SKM-1 treated with dmso at 0.1 percent for 144 hours (cell line): ENCODE data around the gene PARP11.
"Not testable (repeated sequence)": the region's sequence is repeated elsewhere in the genome, so short reads cannot be mapped to it uniquely, and the experiment has no call there.

ENCODE experiments used
- DNase-seq: peaks from one replicate; lab custom pipeline; 2025; ENCODE audit not compliant: unreplicated experiment; lab: John Stamatoyannopoulos, UW

Gene PARP11

DNA sequence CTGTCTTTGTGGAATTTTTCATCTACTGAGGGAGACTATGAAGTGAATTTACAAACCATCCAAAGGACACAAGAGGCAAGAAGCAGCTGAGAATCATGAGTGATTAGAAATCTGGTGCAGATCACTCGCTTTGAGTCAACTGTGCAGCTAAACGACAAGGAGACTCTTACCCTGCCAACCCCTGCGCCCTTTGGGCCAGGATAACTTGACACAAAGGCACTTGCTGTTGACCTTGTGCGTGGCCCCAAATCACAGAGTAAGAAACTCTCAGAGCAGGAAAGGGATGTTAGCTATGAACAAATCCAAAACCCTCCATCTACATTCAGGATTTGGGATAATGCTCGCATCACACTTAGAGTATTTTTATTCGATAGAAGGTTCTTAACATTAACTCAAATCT is 11.5 kb upstream of the PARP11 start:
- no peak for DNase-seq

DNA sequence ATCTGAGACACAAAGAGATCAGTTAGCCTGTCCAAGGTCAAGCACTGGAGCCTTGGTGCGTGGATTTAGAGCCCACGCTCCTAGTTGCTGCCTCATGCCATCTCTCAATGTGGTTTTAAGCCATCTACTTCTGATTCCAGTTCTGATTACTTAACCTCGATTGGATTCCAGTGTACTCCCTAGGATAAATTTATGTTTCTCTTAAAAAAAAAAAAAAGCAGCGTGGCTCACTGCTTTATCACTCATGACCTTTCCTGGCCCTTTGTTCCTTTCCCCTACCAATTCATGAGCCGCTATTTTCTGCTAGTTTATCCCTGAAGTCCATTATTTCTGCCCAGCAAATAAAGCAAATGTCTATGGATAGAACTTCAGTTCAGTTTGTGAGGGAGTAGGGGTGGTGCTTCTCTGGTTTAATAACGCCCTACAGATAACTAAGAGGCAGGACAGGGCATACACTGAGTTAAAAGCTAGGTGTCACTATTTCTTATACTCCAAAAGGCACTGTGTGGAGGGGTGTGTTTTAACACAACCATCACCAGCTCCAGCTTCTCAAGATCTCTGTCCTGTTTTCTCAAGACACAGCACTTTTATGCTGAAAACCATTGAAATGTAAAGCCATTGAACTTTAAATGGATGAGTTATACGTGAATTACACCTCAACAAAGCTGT is 9.8 kb upstream of the PARP11 start:
- no peak for DNase-seq

DNA sequence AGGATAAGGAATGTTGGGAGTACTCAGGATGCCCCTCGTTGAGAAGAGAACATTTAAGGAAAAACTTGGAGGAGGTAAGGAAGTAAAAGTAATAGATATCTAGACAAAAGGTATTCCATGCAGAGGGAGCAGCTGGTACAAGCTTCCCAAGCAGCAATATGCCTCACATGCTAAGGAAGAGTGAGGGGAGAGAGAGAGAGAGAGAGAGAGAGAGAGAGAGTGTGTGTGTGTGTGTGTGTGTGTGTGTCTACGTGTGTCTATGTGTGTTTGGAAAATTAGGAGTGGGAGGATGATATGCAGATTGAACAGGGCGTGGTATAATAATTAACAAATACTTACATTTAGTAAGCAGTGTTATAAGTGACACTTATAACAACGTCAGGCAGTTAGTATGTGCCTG is 9.2 kb upstream of the PARP11 start:
- DNase-seq, result no peak

DNA sequence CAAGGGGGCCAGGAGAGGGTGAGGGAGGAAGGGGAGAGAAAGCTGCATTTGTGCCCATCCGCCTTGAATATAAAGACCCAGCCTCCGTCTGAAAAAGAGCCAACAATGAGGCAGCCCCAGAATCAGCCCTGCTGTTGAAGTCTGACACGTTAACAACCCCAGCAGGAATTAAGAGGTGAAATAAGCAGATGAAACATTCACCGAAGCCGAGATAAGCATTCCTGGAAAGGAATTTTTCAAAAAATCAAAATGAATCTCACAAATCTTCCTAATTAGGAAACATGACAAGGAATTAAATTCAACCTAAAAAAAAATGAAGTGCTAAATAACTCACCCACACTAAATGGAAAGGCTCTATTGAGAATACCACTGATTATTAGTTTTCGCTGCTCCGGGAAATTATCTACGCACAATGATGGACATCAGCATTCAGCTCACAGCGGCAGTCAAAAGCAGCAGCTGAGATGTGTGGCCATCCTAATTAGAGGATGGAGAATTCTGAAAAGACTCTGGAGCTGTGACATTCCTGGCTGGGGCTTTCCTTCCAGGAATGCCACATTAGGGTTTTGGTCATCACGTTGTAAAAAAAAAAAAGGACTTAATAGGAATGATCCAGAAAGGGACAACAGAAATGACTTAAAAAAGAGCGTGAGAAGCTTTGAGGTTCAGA is 8.2 kb upstream of the PARP11 start:
- no peak for DNase-seq

DNA sequence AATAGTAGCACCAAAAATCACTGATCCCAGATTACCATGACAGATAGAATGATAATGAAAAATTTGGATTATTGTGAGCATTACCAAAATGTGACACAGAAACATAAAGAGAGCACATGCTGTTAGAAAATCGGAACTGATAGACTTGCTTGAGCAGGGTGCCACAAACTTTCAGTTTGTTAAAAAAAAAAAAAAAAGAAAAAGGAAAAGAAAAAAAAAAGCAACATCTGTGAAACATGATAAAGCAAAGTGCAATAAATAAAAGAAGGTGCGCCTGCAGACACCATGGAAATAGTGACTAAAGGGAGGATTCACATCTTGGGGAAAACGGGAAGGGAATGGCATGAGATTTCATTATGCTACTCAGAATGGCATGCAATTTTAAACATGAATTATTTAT is 6.6 kb upstream of the PARP11 start:
- no peak for DNase-seq

DNA sequence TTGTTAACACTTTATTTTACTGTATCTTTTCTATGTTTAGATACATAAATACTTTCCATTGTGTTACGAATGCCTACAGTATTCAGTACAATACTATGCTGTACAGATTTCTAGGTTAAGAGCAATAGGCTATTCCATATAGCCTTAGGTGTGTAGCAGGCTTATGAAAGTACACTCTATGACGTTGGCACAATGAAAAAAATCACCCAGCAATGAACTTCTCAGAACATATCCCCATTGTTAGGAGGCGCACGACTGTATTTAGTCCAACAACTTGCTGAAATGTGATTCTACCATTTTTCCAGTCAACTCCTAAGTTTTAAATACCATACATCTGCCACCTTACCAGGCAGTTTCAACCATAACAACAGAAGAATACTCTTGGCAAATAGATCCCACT is 1.8 kb downstream of the PARP11 start:
- DNase-seq, result no peak

DNA sequence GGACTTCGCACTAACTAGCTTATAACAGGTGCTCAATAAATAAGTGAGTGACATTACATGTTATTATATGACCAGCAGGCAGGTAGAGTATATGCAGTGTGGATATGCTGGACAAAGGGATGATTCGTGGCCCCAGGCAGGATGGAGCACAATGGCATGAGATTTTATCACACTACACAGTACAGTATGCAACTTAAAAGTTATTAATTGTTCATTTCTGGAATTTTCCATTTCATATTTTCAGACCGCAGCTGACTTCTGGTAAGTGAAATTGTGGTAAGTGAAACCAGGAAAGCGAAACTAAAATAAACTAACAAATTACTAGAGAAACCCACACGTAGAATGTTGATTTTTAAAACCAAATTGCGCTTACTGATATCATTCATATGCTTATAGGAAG is 3.3 kb downstream of the PARP11 start:
- no peak for DNase-seq

DNA sequence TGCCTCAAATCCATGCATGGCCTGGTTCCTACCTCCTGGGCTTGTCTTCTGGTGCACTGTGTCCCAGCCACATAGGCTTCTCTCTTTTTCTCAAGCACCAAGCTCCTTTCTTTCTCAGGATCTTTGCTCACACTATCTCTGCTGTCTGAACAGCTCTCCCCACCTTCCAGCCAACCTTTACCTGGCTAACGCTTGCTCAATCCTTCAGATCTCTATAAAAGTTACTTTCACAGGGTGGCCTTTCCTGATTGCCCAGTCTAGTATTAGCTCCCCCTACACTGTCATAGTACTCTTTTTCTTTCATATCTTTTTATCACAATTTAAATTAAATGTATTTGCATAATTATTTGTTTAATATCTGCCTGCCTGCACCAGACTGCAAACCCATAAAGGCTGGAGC is 3.8 kb downstream of the PARP11 start:
- no peak for DNase-seq

DNA sequence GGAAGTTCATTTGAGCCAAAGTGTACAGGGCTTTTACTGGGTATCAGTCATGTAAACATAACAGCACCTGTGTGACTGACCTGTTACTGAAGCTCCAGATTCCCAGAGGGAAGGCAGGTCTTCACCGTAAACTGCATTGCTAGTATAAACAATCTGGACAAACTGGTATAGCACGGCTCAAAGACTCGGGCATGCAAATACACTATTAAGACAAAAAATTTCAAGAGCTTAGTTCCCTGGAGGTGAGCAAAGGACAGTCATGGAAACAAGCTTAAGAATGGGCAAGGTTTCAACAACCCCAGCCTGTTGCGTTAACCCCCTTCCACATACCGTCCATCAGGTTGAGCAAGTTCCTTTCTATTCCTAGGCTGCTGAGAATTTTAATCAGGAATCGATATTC is 9.4 kb downstream of the PARP11 start:
- DNase-seq, result no peak

DNA sequence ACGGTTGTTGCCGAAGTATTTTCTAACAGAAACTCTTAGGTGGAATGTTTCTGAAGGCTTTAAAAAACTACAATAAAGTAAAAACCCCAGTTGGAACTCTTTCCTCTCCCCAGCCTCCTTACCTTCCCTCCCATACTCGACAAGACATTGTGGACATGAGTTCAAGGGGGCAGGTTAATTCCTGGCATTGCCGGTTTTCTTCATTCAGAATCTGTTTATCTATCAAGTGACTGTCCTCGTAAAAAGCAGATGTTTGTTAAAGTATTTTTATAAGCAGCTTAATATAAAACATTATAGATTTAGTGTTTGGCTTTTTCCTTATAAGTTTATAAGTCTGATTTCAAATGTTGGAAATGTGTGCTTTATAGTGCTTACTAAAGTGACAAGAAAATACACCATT is 30.7 kb downstream of the PARP11 start:
- DNase-seq, result no peak

DNA sequence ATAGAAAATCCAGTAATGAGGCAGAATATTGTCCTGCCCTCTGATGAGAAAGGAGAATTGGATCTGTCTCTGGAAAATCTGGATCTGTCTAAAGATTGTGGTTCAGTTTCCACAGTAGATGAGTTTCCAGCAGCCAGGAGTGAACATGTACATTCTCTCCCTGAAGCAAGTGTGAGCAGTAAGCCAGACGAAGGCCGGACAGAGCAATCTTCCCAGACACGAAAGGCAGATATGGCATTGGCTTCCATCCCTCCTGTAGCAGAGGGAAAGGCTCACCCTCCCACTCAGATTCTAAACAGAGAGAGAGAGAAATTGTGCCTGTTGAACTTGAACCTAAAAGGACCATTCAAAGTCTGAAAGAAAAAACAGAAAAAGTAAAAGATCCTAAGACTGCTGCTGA is 31.4 kb downstream of the PARP11 start:
- DNase-seq, result no peak

DNA sequence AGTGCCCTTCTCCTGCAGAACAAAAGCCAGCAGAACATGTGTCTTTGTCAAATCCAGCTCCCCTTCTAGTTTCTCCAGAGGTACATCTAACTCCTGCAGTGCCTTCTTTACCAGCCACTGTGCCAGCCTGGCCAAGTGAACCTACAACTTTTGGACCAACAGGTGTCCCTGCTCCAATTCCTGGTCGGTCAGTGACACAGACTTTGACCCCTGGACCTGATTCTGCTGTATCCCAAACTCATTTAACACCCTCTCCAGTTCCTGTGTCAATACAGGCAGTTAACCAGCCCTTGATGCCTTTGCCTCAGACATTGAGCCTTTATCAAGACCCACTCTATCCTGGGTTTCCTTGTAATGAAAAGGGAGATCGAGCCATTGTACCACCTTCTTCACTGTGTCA is 32.4 kb downstream of the PARP11 start:
- DNase-seq, result not testable (repeated sequence)

DNA sequence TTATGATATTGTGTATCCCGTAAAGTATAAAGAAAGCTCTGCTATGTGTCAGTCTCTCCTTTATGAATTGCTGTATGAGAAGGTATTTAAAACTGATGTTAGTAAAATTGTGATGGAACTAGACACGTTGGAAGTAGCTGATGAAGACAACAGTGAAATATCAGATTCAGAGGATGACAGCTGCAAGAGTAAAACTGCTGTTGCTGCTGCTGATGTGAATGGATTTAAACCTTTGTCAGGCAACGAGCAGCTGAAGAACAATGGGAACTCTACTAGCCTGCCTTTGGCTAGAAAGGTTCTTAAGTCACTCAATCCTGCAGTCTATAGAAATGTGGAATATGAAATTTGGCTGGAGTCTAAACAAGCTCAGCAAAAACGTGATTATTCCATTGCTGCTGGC is 33.5 kb downstream of the PARP11 start:
- DNase-seq, result not testable (repeated sequence)

DNA sequence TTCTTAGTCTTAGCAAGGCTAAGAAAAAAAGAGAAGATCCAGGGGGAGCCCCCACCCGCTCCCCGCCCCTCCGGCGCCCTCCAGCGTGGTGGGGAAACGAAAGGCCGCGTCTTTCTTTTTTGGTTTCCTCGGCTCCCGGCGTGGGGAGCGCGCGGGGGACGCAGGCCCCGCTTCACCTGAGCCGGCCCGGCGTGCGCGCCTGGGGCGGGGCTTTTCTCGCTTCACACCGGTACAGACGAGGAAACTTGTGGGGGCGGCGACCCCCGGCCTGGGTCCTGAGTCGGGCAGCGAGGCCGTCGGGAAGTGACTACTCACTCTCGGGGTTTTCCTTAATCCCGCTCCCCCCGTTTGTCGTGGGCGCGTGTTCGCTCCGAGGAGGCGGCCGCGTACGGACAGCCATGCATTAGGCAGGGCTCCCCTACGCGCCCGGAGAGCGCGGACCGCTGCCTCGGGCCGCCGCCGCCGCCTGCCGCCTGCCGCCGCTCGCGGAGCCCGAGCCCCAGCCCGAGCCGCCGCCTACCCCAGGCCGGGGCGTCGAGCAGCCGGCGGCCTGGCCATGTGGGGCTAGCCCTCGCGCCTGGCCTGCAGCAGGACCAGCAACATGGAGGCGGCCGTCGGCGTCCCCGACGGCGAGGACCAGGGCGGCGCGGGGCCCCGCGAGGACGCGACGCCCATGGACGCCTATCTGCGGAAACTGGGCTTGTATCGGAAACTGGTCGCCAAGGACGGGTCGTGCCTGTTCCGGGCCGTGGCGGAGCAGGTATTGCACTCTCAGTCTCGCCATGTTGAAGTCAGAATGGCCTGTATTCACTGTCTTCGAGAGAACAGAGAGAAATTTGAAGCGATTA is 34.3 kb downstream of the PARP11 start:
- not testable (repeated sequence) for DNase-seq

DNA sequence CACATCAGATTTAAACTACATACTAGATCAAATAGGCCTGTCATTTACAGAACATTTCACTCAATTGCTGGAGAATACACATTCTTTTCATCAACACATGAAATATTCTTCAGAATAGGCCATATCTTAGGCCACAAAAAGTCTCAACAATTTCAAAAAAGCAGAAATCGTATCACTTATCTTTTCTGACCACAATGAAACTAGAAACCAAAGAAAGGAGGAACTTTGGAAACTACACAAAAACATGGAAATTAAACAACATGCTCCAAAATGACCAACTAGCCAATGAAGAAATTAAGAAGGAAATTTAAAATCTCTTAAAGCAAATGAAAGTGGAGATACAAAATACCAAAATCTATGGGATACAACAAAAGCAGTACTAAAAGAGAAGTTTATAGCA is 35.1 kb downstream of the PARP11 start:
- no peak for DNase-seq

DNA sequence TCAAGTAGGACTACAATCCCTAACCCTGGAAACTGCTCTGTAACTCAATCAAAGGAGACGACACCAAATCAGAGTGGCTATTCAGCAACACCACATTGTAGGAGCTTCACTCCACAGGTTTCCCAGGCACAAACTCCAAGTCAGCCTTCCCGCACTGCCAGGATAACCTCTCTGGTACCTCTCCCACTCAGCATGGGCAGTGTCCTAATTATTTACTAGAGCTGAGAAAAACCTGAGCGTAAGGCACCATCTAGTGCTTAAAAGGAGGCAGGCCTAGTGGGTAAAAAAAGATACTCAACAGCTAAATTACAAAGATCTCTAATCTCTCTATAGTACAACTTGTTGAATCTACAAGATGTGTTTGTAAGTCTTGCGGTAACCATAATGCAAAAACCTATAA is 36.1 kb downstream of the PARP11 start:
- DNase-seq, result no peak

DNA sequence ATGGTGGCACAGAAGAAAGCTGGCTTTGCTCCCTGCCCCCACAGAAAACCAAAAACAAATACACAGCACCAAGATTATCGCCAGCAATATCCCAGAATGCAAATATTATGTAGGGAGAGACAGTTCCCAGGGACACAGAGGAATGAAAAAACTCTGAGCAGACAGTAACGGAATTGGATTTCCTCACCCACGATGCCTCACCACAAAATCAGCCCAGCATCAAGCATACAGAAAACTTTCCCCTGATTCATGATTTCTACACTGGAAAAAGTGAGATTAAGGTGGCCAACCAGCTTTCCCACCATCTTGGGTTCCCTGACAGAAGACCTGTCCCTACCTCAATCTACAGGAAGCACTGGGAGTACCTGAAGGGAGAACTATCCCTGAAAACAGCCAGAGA is 36.6 kb downstream of the PARP11 start:
- DNase-seq, result no peak

DNA sequence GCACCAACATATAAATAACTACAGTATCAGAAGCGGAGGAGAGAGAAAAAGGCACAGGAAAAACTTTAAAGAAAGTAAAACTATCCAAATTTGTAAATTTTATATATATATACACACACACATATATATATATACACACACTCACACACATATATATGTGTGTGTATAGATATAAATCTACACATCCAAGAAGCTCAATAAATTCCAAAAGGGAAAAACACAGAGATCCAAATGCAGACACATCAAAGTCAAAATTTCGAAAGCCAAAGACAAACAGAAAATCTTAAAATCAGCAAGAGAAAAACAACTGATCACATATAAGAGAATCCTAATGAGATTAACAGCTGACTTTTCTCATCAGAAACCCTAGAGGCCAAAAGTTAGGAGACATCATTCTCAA is 37.3 kb downstream of the PARP11 start:
- DNase-seq, result no peak

DNA sequence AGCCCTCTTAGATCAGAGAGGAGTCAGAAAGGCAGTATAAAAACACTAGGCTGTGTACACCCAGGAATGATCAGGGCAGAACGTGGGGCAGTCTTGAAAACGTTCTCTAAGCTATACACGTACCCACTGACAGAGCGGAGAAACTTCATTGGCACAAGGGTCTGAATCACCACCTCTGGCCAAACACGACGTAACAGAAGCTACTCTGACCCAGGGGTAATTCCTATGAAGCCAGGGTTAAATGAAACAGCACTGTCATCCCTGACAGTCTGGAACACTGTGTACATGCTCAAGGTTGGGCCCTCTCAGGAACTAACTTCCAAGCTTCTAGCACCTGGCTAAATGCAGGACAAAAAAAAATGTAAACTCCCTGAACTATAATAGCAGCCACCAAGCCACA is 38.4 kb downstream of the PARP11 start:
- no peak for DNase-seq

DNA sequence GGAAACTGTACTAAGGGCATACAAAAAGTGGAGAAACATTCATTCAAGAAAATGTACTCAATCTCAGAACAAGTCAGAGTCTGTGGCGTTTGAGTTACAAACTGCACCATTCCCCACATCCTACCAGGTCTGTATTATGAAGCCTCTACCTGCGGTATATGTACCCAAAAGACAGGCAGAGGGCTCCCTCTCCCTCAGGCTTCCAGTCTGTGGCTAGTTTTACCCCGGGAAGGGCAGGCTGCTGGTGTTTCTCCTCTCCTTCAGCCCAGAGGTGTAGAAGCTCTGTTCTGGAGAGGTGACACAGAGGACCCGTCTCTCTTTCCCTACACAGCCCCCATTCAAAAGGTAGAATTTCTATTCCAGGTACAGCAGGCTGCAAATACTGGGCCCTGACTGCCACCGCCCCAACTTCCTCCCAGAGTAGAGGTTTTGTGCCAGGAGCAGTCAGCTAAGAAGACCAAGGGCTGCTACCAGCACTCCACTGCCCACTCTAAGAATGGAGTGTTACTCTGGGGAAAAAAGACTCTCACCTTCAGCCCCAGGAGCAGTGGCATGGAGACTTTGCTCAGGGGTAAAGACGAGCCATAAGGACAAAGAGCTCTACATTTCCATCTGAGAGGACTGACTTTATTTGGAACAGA is 39.4 kb downstream of the PARP11 start:
- no peak for DNase-seq

DNA sequence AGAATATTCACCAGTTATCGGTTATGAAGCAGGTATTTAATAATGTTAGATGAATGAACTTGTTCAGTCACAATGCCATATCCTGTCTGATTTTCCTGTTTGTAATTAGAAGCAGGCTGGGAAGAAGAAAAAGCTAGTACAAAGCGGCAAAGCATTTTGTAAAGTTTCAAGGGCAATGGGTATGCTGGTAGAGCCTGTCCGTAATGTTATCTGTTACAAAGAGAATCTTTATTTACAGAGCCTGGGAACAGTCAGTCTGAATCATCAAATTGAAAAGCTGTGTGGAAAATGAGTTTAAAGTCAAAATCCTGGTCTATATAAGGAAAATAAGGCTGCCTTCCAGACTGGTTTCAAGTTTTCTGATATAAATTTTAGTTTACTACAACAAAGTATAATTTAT is 40.5 kb downstream of the PARP11 start:
- DNase-seq, result no peak

DNA sequence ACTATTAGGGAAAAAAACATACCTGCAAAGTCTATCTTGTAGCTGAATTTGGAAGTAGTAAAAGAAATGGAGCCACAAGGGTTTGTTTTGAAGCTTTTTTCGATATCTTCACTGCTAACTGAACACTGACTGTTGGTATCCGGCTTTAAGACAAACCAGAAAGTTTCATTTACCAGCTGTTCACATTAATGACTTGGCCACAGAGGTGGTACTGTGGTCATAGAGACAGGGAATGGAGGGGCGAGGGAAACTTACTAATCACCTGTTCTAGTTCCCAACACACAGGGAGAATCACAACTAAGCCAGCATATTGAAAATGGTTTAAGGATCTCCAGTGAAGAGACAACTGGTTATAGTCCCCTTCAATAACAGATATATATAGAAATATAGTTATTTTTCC is 44.3 kb downstream of the PARP11 start:
- no peak for DNase-seq
